Measurements from ENCODE around the gene CBX6.
"Not testable (repeated sequence)": the region's sequence is repeated elsewhere in the genome, so short reads cannot be mapped to it uniquely, and the experiment has no call there.

Gene CBX6

GRCh38 chr22:38859581-38860282, 12.3 kb downstream of the CBX6 start:
- no peak for DNase-seq

DNA sequence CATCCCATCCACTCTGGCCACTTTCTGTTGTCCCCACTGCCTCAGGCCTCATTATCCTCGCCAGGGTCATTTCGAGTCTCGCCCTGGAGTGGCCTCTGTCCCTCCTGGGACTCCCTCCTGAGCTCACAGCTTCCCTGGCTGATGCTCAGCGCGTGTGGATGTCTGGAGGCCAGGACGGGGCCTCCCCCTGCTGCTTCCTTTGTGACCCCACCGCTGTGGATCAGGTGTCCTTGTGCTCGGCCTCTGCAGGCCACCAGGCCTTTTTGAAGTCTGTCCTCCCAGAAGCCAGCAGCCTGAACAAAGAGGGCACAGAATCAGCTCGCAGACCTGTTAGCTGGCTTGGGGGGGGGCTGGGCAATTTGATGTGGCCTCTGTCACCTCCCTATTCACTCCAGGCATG, 13.5 kb downstream of the CBX6 start:
- no peak for DNase-seq

DNA sequence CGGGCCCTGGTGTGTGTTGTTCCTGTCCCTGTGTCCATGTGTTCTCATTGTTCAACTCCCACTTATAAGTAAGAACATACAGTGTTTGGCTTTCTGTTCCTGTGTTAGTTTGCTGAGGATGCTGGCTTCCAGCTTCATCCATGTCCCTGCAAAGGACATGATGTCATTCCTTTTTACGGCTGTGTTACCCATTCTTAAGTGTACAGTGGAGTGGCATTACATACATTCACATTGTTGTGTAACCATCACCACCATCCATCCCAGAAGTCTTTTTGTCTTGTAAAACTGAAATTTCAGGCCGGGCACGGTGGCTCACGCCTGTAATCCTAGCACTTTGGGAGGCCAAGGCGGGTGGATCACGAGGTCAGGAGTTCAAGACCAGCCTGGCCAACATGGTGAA, 17.5 kb downstream of the CBX6 start:
- DNase-seq, result not testable (repeated sequence)

DNA sequence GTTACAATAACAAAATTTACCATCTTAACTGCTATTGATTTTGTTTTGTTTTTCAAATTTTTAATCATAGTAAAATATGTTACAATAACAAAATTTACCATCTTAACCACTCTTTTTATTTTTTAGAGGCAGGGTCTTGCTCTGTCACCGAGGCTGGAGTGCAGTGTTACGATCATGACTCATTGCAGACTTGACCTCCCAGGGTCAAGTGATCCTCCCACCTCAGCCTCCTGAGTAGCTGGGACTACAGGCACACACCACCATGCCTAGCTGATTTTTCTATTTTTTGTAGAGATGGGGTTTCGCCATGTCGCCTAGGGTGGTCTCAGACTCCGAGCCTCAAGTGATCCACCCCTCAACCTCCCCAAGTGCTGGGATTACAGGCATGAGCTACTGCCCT, 18.1 kb downstream of the CBX6 start:
- DNase-seq, result not testable (repeated sequence)

GRCh38 chr22:38853196-38853651, 18.8 kb downstream of the CBX6 start:
- no peak for DNase-seq

GRCh38 chr22:38852522-38852921, 19.5 kb downstream of the CBX6 start:
- no peak for DNase-seq

DNA sequence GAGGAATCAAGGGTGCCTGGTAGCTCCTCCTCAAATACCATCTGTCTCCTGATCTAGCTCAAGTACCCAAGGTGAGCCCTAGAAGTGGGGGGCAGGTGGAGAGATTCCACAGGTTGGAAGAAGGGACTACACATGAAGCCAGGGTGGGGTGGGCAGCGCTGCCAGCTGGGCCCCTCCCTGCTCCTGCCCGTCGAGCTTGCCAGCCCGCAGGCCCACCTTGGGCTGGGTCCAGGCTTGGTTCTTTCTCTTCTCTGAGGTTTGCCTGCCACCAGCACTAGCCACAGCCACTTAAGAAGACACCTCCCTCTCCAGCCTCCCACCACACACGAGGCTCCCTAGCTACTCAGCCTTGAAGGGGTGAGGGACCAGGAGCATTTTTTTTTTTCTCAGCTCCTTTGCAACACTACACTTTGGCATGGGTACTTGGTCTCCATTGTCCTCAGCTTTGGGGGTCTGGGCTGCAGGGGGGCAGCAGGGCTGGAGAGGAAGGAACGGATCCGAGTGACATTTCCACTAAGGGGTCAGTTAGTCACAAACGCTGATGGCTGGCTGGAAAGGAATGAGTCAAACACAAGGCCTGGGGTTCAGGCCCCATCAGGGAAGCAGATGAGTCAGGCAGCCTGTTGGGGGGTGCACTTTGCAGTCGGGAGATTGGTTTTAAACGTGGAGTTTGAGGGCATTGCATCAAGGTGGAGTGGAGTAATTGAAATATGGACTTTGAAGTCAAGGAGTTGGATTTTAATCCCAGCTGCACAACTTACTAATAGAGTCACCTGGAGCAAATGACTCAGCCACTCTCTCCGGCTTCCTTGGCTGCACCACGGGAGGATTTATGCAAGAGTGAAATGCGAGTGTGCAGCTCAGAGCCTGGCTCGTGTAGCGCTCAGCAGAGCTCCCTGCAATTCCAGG, 20.8 kb downstream of the CBX6 start:
- no peak for DNase-seq

- no peak for DNase-seq
Measured at GRCh38 chr22:38850399-38850798, 21.6 kb downstream of the CBX6 start.

DNA sequence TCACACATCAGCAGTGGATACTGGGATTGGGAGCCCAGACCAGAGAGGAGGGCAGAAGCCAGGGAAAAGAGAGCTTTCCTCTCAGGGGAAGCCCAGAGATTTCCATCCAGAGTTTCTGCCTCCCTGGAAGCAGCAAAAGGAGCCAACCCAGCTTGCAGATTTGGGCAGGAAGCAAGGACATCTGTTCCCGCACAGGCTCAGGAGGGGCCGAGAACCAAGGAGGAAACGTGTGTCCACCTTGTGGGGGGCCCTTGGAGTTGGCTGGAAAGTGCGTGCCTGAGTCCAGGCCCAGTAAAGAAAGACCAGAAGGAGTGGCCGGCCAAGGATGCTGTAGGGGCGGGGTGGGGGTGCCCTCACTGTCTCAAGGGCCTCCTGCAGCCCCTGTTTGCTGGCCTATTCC, 22.2 kb downstream of the CBX6 start:
- DNase-seq, result no peak

DNA sequence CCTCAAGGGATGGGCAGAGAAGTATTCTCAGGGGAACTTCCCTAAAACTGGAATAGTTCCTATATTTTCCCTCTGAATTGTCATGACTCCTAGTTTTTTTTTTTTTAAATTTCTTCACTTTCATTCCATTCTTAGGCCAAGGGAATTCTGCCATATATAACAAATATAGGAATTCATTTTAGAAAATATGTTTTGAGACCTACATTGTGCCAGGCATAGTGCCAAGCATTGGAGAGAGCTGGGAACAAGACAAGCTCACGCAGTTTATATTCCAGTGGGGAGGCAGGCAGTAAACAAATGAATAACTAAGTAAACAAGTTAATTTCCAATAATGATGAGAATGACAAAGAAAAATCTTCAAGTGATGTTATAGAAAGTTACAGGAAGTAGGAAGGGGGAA, 25.6 kb downstream of the CBX6 start:
- DNase-seq, result no peak

DNA sequence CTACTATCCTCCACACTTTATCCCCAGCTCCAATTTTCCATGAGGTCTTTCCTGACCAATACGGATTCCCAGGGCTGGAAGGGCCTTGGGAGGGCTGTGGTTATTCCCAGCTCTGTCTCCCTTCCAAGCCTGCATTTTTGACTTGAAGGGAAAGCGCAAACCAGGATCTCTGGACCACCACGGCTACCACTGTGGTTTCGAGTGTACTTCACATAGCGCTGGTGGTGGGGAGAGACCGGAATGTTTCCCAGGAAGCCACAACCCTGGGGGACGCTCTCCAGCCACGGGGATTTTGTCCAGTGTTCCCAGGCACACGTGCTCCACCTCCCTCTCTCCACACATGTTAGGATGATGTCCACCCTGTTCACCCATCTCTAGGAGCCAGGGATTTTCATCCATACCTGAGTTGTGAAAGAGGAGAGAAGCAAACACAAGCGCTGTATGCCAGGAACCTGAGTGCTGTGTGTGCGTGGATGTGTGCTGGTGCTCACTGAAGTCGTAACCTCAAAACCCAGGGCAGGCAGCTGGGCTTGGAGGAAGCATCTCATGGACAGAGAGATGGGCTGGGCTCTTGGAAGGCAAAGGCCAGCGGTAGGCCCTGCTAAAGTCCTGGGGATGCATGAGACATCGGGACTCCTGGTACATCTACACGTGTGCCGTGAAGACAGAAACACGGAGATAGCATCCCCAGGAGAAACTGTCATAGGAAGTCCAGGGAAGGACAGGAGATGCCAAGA, 26.8 kb downstream of the CBX6 start:
- no peak for DNase-seq

GRCh38 chr22:38844315-38845003, 27.6 kb downstream of the CBX6 start:
- no peak for DNase-seq

- no peak for DNase-seq
Measured at GRCh38 chr22:38843657-38844314, 28.2 kb downstream of the CBX6 start, which contains the start of gene NPTXR. NPTXR (minus strand) TSS chr22:38844028.

DNA sequence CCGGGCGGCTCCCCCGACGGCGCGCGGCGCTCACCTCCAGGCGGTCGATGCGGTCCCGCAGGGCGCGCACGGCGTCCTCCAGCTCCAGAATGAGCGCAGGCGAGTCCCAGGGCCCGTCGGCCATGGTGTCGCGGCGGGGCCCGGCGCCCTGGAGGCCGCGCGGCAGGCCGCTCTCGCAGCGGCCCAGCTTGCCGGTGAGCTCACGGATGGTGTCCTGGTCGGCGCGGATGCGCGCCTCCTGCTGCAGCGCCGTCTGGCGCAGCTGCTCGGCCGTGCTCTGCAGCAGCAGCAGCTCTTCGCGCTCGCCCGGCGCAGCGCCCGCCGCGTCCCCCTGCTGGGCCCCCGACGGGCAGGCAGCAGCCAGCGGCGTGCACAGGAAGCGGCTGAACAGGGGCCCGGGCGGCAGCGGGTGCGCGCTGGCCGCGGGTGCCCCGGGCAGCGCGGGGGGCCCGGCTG, 28.8 kb downstream of the CBX6 start:
- DNase-seq, result no peak

GRCh38 chr22:38842512-38843200, 29.4 kb downstream of the CBX6 start:
- no peak for DNase-seq

- DNase-seq, result no peak
Measured at GRCh38 chr22:38841635-38842034, 30.4 kb downstream of the CBX6 start.

GRCh38 chr22:38841211-38841610, 30.8 kb downstream of the CBX6 start:
- no peak for DNase-seq

DNA sequence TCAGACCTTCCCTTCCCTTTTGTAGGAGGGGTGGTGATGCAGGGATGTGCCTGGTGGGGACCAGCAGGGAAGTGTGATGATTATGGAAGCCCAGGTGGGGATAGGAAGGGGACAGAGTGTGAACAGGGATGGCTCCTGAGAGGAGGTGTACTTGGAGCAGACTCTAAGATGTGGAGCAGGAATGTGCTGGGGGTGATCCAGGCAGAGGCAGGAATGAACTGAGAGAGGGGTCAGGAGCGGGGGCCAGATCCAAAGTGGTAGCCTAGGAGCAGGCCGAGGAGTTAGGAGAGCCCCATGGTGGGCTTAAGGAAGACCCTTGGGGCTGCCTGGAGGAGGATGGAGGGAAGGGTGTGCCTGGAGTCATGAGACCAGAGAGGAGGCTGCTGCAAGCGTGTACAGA, 31.9 kb downstream of the CBX6 start:
- DNase-seq, result no peak

DNA sequence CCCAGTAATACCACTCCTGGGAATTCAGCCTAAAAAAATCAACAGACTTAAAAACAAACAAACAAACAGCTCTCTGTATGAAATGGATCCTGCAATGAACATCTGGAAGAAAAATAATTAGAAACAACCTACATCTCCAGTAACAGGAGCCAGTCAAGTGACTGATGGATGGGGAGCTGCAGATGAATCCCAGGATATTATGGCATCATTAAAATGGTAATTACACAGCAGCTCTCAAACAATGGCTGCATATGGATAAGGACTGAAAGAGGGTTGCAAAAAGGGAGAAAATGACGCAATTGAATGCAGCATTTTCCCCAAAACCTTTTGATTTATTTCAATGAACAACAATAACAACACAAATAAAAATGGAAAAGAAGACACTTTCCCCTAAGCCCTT, 32.3 kb downstream of the CBX6 start:
- no peak for DNase-seq

GRCh38 chr22:38837414-38837928, 34.5 kb downstream of the CBX6 start:
- DNase-seq, result no peak

DNA sequence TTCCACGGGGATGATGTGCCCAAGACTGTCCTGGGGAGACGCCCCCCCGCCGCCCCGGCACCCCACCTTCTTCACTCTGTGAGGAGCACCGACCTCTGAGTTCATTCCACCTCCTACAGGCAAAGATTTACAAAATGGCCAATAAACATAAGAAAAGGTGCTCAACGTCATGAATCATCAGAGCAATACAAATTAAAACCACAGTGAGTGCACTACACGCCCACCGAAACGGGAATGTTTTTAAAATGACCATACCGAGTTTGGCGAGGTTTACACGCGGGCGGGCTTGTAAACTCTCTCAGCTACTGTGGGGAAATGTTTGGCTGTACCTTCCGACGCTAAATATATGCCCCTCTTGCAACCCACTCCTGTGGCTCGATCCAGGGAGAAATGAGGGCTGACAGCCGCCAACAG, 36.1 kb downstream of the CBX6 start:
- DNase-seq, result no peak
